OCI-M2 (cell line): Measurements from ENCODE around the gene CLMN.

Experiments used
- DNase-seq: peaks from one replicate; lab custom pipeline; 2025; ENCODE audit not compliant: unreplicated experiment; lab: John Stamatoyannopoulos, UW

Gene CLMN

GRCh38 chr14:95263527-95264231 lies 56.0 kb downstream of the CLMN start:
- no peak for DNase-seq

DNA sequence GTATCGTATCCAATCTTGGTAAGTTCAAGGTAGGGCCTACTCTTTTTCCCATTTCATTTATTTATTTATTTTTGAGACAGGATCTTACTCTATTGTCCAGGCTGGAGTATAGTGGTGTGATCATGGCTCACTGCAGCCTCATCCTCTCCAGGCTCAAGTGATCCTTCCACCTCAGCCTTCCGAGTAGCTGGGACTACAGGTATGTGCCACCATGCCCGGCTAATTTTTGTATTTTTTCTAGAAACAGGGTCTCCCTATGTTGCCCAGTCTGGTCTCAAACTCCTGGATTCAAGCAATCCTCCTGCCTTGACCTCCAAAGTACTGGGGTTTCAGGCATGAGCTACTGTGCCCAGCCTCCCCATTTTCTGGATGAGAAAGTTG lies 57.2 kb downstream of the CLMN start:
- no peak for DNase-seq

DNA sequence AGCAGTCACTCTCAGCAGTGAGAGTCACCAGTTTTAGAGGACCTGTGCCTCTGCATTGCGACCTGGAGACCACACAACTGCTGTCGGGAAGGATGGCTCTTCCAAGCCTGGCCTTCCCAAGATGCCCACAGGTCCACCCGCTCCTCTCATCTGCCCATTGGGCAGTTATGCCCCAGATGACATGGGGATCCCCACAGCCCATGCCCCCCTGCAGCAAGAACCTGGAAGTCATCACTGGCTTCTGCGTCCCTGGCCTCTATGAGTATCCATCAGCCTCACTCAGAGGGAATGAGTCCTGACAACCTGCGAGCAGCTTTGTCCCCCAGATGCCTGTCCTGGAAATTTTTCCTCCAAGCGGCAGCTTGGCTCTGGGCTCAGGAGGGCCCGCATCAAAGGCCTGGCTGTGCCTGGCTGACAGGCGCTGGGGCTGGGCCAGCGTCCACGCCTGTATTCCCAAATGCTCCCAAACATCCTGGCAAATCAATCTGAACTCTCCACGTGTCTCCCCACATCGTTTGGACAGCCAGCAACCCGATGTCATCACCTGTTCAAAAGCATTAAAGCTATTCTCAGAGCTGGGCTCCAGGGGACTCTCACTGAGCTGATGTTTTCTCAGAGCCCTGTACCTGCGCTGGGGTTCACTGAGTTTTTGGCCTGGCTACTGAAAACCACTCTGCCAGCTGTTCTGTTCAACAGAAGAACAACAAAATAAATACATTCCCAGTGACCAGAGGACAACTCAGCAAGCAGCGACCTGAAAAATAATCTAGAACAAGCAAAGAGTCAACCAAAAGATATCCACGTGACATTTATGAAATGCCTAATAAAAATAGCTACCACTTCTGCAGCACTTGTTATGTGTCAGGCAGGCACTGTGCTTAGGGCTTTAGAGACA lies 57.8 kb downstream of the CLMN start:
- no peak for DNase-seq

DNA sequence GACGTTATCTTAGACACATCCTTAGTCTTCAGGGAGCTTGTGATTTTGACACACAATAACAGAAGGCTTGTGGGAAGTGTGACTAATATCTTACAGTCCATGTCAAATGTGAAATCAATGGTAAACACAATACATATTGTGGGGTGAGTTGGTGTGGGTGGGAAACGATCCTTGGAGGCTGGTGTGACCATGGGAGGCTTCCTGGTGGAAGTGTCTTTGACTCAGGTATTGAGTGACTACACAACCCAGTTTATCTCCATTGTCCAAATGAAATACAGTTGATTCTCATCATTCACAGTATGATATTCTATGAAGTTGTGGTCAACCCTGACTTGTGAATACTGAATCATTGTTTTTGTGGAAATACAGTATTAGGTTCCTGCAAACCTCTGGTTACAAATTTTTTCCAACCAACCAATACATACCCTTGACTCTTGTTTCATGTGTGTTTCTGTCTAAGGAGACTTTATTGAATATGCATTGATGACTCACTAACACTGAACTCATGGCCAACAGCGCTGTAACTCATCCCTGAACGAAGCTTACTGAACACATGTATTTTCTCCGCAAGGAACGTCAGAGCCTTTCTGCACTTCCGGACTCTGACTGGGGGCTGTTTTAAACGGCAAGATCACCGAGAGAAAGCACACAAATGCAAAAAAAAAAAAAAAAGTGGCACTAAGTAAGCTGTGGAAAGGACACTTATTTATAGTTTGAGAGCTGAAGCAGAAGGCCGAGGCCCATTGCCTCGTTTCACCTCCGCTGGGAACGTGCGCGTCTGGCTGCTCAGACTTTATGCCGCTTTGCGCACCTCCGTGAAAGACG lies 59.0 kb downstream of the CLMN start:
- DNase-seq, result no peak

- no peak for DNase-seq
These were observed 60.7 kb downstream of the CLMN start for GRCh38 chr14:95258754-95259593.

- no peak for DNase-seq
These were observed 61.6 kb downstream of the CLMN start for GRCh38 chr14:95258156-95258555.

DNA sequence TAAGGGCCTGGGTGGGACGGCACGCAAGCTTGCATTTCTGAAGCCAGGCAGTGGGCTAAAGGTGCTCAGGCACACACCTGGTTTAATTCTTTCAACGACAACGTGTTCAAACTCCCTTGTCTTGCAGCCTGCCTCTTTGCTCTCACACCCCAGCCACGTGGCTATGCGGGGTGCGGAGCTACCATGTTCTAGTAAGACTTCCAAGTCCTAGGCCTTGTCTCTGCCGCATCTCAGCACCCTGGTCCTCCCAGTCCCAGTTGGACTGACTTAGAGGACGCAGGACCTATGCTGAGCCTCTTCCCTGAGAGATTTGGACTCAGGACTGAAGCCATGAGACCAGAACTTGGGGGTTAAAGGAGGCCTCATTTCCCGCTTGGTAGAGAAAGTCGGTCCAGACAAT lies 62.2 kb downstream of the CLMN start:
- no peak for DNase-seq

GRCh38 chr14:95256776-95257060 lies 63.0 kb downstream of the CLMN start:
- DNase-seq, result no peak

- DNase-seq, result no peak
These were observed 63.5 kb downstream of the CLMN start for GRCh38 chr14:95256002-95256775.

DNA sequence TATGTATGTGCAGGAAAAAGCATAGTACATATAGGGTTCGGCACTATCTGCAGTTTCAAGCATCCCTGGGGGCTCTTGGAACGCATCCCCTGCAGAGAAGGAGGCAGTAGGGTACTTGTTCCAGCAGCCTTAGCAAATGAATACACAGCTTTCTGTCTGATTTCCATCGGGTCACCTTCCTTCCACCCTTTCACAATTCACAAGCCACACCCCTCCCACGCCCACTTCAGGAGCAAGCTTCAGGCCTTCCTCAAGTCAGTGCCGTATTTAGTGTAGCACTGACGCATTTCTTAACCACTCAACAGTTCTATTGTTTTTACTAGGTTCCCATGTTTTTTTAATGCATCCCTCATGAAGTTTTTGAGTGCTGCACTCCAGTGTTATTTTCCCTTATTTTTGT lies 64.2 kb downstream of the CLMN start:
- DNase-seq, result no peak

DNA sequence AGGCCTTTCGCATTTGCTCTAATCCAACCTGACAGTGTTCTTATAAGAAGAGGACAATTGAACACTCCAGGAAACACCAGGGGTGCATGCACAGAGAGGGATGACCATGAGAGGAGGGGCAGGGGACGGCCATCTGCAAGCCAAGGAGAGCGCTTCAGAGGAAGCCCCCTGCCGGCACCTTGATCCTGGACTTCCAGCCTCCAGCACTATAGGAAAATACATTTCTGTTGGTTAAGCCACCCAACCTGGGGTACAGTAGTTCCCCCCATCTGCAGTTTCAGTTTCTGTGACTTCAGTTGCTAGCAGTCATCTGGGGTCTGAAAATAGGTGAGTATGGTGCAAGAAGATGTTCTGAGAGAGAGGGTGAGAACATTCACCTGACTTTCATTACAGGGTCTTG lies 64.7 kb downstream of the CLMN start:
- DNase-seq, result no peak

- no peak for DNase-seq
These were observed 65.4 kb downstream of the CLMN start for GRCh38 chr14:95254288-95254687.

DNA sequence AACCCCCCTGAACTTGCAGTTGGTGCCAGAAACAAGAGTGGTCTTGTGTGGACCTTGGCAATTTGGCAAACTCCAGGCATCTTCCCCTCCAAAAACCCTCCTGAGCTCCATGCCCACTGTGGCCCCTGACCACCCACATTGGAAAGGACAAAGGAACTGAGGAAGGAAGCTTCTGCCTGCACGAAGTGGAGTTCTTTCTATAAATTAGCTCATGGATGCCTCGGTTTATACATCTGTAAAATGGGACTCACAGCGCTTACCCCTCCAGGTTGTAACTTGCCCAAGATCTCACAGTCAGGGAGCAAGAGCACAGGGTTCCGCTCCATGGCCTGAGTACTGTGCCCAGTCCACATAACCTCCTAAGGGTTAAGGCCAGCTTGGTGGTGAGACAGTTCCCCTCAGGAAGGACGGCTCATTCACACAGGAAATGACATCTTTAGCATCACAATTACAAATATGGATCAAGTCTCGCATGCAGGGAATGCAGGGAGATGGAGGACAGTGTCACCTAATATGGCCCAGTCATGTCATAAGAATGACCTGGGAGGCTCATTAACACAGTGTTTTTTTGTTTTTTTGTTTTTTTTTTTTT lies 66.6 kb downstream of the CLMN start:
- DNase-seq, result no peak

DNA sequence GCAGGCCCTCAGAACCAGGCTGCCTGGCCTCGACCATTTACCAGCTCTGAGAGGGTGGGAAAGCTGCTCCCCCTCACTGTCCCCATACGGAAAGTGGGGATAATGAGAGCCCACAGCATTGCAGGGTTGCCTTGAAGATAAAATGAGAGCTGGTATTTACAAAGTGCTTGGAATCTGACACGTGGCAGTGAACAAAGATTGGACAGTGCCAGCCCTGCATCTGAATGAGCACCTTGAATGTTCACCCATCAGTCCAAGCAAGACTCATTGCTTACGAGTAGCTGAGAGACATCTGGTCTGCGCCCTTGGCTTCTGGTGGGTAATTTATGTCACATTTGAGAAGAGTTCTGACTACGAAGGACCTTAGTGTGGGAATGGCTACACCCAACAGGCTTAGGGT lies 67.5 kb downstream of the CLMN start:
- DNase-seq, result no peak

DNA sequence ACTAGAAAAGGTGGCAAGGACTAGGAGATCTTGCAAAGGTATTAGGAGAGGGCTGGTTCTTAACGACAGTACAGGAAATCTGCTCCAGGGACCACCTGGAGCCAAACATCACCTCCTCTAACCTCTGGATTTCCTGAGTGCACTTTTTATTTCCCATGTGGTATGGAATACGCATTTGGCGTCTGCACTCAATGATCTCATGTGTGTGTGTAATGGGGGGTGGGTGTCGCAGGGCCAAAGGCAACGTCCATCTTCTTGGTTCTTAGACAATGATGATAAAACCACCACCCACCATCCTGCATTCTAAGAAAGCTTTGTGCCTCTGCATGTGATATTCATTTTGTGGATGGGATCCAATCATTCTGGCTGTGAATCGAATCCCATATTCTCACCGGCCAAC lies 68.8 kb downstream of the CLMN start:
- no peak for DNase-seq

DNA sequence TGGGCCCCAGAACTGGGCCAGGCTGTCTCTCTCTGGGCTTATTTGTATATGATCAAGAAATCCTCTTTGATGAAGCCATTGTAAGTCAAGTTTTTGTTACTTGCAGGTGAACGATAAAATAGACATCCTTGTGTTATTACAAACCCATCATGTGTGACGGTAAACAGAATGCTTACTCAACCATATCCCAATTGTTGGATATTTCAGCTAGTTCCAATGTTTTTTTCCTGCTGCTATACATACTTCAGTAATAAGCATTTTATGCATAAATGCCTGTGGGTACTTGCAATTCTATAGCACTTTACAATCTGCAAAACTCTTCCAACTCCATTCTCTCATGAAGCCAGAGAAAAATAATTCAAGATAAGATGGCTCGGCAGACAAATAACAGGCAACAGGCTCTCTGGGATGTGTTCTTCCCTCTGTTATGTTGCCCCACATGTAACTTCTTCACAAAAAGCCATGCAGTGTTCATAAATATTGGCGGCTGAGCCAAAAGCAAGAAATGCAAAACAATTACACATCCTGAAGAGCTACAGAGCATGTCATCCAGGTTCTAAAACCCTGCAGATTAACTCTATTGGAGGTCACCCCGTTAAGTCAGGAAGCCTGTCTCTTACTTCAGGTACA lies 69.5 kb downstream of the CLMN start:
- DNase-seq, result no peak

DNA sequence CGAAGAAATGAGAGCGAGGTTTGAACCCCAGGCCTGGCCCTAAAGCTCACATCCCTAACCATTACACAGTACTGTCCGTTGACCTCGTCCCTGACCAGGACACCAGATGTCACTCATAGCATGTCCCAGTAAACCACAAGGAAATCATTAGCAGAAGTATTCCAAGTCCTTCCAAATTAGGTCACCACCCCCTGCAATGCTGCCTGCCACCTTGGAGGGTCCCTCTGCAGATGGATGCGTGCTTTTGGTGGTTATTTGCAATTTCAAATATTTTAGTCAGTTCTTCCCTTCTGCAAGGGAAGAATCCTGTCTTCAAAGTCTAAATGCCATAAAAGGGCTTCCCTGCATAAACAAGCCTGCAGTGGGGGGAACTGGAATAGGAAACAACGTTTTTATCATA lies 71.3 kb downstream of the CLMN start:
- no peak for DNase-seq

- no peak for DNase-seq
These were observed 72.8 kb downstream of the CLMN start for GRCh38 chr14:95246870-95247269.

GRCh38 chr14:95245334-95245733 lies 74.4 kb downstream of the CLMN start:
- no peak for DNase-seq
